ENCODE results near the gene ENSA.
"Not testable (repeated sequence)": the region's sequence is repeated elsewhere in the genome, so short reads cannot be mapped to it uniquely, and the experiment has no call there.

The ENSA gene, protein sequence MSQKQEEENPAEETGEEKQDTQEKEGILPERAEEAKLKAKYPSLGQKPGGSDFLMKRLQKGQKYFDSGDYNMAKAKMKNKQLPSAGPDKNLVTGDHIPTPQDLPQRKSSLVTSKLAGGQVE

GRCh38 chr1:150629115-150629928 is at the start of gene ENSA:
ENSA (minus strand) TSS chr1:150629612; CDS start chr1:150629470, 142 bp downstream.
- DNase-seq: peak; percentile 99

- no peak for DNase-seq
Observed at GRCh38 chr1:150678988-150679387, 49.6 kb upstream of the ENSA start.

- no peak for DNase-seq
Observed at GRCh38 chr1:150674881-150675280, 45.5 kb upstream of the ENSA start.

GRCh38 chr1:150663321-150663720 is 33.9 kb upstream of the ENSA start:
- DNase-seq: no peak

- DNase-seq: no peak
Observed at GRCh38 chr1:150662811-150663210, 33.4 kb upstream of the ENSA start.

DNA sequence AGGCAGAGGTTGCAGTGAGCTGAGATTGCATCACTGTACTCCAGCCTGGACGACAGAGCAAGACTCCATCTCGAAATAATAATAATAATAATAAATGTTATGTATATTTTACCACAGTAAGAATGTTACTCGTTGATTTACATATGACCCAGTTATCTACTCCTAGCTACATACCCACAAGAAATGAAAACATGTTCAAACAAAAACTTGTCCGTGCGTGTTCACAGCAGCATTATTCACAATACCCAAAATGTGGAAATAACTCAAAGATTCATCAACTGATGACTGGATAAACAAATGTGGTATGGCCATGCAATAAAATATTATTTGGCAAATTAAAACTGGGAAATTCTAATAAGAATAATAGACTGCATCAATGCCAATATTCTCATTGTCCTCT is 31.7 kb upstream of the ENSA start:
- no peak for DNase-seq

DNA sequence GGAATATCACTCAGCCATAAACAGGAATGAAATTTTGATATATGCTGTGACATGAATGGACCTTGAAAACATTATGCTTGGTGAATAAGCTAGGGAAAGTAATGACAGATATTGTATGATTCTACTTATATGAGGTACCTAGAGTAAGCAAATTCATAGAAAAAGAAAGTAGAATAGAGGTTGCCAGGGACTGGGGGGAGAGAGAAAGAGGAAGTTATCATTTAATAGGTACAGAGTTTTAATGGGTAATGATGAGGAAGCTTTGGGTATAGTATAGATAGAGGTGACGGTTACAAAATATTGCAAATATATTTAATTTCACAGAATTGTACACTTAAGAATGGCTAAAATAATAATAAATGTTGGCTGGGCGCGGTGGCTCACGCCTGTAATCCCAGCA is 31.2 kb upstream of the ENSA start:
- no peak for DNase-seq

DNA sequence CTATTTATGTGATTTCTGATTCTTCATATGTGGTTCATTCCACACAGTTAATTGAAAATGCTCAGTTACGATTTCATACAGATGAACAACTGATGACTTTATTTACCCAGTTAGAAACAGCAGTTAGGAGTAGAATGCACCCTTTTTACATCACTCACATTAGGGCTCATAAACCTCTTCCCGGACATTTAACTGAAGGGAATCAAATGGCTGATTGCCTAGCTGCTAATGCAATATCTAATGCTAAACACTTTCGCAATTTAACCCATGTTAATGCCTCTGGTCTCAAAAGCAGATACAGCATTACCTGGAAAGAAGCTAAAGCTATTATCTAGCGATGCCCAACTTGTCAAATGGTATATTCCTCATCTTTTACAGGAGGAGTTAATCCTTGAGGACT is 27.7 kb upstream of the ENSA start:
- DNase-seq: not testable (repeated sequence)

DNA sequence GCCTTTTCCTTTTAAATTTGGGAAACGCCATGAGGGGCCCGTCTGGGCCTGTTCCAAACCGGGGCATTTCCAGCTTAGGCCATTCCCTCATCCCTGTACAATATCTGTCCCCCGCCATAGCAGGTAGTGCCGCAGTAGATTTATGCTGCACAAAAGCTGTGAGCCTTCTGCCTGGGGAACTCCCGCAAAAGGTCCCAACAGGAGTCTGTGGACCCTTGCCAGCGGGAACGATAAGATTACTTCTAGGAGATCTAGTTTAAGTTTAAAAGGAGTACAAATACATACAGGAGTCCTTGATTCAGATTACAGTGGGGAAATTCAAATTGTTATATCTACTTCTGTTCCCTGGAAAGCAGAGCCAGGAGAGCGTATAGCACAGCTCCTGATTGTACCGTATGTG is 25.2 kb upstream of the ENSA start:
- DNase-seq: not testable (repeated sequence)

DNA sequence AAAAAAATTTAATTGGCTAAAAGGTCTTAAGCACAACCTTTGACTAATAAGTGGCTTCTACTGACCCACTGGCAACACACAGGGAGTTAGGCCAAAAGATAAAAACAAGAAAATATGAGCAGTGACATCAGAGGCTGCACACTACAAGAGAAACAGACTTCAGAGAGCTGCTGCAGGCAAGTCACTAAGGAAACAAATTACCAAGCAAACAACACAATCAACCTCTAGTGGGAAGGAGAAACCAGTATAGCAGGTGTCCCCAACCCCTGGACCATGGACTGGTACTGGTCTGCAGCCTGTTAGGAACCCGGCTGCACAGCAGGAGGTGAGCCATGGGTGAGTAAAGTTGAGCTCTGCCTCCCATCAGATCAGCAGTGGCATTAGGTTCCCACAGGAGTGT is 20.8 kb upstream of the ENSA start:
- DNase-seq: no peak

- DNase-seq: no peak
Observed at GRCh38 chr1:150649441-150650075, 20.1 kb upstream of the ENSA start.

GRCh38 chr1:150642296-150642695 is 12.9 kb upstream of the ENSA start:
- no peak for DNase-seq

- not testable (repeated sequence) for DNase-seq
Observed at GRCh38 chr1:150641126-150641815, 11.9 kb upstream of the ENSA start.

DNA sequence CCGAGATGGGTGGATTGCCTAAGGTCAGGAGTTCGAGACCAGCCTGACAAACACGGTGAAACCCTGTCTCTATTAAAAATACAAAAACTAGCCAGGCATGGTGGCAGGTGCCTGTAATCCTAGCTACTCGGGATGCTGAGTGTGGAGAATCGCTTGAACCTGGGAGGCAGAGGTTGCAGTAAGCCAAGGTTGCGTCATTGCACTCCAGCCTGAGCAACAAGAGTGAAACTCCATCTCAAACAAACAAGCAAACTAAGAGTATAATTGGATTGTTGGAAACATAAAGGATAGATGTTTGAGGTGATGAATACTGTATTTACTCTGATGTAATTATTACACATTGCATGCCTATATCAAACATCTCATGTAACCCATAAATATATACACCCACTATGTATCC is 9.0 kb upstream of the ENSA start:
- not testable (repeated sequence) for DNase-seq

DNA sequence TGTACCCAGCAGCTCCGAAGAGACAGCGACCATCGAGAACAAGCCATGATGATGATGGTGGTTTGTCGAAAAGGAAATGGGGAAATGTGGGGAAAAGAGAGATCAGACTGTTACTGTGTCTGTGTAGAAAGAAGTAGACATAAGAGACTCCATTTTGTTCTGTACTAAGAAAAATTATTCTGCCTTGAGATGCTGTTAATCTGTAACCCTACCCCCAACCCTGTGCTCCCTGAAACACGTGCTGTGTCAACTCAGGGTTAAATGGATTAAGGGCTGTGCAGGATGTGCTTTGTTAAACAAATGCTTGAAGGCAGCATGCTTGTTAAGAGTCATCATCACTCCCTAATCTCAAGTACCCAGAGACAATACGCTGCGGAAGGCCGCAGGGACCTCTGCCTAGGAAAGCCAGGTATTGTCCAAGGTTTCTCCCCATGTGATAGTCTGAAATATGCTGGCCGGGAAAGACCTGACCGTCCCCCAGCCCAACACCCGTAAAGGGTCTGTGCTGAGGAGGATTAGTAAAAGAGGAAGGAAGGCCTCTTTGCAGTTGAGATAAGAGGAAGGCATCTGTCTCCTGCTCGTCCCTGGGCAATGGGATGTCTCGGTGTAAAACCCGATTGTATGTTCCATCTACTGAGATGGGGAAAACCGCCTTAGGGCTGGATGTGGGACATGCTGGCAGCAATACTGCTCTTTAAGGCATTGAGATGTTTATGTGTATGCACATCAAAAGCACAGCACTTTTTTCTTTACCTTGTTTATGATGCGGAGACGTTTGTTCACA is 5.6 kb upstream of the ENSA start:
- not testable (repeated sequence) for DNase-seq

DNA sequence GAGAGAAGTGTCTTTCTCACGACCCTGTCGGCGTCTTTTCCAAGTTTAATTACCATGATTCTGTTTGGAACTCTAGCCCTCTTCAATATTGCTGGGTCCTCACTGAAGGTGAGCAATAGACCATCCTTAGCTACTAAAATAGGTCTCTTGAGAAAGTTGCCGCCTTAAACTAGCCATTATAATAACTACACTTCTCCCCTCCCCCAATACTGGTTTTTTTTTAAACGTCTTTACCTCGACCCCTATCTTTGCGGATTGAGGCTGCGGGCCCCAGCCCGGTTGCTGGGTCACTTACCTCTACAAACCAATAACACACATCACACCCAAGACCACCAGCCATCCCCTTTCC is 672 bp downstream of the ENSA start:
- DNase-seq: no peak

GRCh38 chr1:150627826-150628410 is 1.5 kb downstream of the ENSA start:
- no peak for DNase-seq

GRCh38 chr1:150626150-150626549 is 3.3 kb downstream of the ENSA start:
- no peak for DNase-seq

GRCh38 chr1:150624546-150624945 is 4.9 kb downstream of the ENSA start:
- DNase-seq: not testable (repeated sequence)

- not testable (repeated sequence) for DNase-seq
Observed at GRCh38 chr1:150624134-150624533, 5.3 kb downstream of the ENSA start.

DNA sequence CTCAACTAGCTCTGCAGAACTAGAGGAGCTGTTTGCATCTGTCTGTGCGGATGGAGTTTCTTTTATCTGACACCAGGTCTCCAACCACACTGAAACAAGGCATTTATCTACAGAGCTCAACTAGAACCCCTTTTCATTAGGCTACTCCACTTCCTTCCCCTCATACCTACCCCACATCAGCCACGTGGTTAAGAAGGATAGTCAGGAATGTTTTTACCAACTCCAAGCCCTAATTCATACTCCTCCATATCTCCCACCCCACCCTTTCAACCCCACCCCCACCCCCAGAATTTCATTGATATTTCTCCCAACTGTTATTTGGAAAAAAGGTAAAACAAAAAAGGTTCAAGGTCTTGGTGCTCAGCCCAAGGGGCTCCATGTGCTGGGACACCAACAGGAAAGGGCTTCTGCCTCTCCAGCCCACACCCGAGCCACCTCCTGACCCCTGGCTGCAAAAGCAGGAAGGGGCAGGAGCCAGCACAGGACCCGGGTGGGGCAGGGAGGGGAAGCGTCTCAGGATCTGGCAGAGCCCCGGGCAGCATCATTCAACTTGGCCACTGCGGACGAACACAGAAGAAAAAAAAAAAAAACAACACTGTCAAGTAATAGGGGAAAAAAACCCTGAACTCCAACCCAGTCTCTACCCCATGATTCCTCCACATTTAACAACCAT is 7.0 kb downstream of the ENSA start:
- no peak for DNase-seq
